Fibroblast of pulmonary artery (primary cell): ENCODE results near the gene NRBP1.

ENCODE experiments used
- DNase-seq: peaks from one replicate; pipeline ENCODE4 v3.0.0-alpha.2; 2010; ENCODE audit warnings: low read depth
- H3K4me3 ChIP-seq: replicated peaks from 2 replicates; pipeline ENCODE4 v1.5.1; 2011; ENCODE audit warnings: low read depth, mild to moderate bottlenecking, control low read depth, low read length, moderate library complexity
- TF ChIP-seq, protein P1 (sequence below): IDR thresholded peaks from 2 replicates; pipeline ENCODE4 v1.5.1; 2011; ENCODE audit warnings: mild to moderate bottlenecking, control low read depth, low read length, inconsistent platforms; ENCODE audit errors: missing control alignments

NRBP1 gene

DNA sequence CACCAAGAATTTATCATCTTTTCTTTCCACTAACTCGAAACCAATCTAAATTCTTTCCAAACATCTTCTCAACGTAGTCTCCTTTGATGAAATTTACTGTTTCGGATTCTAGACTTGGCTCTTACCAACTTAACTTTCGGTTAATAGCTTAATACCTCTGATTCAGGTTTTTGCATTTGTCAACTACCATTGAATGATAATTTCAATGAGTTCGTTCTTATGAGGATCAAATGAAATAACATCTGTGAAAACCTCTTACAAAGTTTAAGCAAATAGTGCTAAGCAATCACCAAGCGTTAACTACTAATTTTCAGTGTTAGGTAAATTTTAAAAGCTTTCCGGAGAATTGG is 593 bp upstream of the NRBP1 start:
- TF ChIP-seq, protein P1, sequence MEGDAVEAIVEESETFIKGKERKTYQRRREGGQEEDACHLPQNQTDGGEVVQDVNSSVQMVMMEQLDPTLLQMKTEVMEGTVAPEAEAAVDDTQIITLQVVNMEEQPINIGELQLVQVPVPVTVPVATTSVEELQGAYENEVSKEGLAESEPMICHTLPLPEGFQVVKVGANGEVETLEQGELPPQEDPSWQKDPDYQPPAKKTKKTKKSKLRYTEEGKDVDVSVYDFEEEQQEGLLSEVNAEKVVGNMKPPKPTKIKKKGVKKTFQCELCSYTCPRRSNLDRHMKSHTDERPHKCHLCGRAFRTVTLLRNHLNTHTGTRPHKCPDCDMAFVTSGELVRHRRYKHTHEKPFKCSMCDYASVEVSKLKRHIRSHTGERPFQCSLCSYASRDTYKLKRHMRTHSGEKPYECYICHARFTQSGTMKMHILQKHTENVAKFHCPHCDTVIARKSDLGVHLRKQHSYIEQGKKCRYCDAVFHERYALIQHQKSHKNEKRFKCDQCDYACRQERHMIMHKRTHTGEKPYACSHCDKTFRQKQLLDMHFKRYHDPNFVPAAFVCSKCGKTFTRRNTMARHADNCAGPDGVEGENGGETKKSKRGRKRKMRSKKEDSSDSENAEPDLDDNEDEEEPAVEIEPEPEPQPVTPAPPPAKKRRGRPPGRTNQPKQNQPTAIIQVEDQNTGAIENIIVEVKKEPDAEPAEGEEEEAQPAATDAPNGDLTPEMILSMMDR, result no peak
- DNase-seq, result no peak
- H3K4me3 ChIP-seq, result peak overlapping the region; percentile 86

DNA sequence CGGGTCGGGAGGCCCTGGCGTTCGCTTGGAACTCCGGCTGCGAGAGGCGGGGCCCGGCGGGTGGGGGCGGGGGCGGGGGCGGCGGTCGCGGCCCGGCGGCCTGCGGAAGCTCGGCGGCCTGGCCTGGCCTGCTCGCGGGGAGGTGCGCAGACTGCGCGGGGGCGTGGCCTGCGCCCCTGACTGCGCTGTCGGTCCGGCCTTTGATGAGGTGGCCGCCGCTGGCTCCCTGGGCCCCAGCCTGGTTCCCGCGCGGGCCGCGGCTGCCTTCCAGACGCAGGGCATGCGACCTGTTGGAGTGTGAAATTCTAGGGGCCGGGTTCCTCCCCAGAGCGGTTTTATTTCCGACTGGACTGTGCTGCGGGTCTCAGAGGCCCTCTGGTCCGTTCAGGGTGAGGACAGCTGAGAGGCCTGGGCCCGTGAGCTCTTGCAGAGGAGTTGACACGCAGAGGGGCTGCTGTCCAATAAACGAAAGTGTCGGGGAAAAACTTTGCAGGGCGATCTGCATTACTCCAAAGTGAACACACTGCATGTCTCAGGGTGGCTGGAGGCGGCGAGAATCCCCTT is 629 bp downstream of the NRBP1 start:
- peak overlapping the region; percentile 86 for H3K4me3 ChIP-seq
- TF ChIP-seq, protein P1, result no peak
- peak; percentile 85 for DNase-seq

DNA sequence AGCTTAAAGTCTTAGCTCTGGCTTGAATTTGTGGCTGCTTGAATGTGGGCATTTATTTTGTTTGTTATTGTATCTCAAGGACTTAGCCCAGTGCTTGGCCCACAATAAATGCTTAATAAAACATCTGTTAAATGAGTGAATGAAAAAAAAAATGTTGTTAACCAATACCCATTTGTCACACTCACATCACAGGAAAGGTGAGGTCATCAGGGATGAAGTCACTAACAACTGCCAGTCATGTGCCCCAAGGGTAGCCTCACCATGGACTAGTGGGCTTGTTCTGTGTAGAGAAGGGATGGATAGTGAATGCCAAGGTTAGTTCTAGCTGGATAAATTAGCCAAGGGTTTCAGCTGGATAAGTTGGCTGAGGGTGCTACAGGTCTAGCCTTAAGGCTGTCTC is 3.0 kb downstream of the NRBP1 start:
- H3K4me3 ChIP-seq, result no peak overlapping the region
- TF ChIP-seq, protein P1, result no peak
- peak; percentile 52 for DNase-seq

DNA sequence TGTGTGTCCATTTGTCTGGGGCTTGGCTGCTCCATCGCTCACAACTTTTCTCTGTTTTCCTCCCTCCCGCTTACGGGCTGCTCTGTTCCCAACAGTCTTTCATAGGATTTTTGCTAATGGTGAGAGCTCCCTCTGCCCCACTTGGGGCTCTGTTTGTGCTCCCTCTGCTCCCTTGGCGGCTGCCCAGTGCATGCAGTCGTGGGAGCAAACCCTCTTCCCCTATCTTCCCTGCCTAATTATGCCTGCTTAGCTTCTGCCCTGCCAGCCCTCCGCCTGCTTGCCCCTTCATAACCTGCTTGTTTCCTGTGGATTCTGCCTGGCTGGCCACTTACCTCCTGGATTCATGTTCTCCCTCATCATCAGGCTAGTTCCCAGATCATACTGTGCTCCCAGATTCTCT is 7.2 kb downstream of the NRBP1 start:
- TF ChIP-seq, protein P1, result no peak
- H3K4me3 ChIP-seq, result no peak overlapping the region
- DNase-seq, result no peak

DNA sequence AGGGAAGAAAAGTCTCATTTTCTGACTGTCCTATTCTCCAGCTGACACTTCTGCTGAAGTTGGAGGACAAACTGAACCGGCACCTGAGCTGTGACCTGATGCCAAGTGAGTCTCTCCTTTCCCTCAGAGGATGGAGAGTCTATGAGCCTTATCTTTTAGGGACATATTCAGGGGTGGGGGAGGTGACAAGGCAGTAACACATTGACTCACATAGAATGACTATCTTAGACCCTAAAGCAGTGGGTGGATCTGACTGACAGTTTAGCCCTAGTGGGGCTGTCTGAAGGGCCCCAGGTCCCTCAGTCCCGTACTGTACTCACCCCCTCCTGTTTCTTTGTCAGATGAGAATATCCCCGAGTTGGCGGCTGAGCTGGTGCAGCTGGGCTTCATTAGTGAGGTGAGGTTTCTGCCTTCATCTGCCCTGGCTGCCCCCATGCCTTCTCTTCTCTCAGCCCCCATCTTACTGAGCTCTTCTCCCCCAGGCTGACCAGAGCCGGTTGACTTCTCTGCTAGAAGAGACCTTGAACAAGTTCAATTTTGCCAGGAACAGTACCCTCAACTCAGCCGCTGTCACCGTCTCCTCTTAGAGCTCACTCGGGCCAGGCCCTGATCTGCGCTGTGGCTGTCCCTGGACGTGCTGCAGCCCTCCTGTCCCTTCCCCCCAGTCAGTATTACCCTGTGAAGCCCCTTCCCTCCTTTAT is 12.9 kb downstream of the NRBP1 start:
- TF ChIP-seq, protein P1, result no peak
- no peak for DNase-seq
- H3K4me3 ChIP-seq, result no peak overlapping the region

DNA sequence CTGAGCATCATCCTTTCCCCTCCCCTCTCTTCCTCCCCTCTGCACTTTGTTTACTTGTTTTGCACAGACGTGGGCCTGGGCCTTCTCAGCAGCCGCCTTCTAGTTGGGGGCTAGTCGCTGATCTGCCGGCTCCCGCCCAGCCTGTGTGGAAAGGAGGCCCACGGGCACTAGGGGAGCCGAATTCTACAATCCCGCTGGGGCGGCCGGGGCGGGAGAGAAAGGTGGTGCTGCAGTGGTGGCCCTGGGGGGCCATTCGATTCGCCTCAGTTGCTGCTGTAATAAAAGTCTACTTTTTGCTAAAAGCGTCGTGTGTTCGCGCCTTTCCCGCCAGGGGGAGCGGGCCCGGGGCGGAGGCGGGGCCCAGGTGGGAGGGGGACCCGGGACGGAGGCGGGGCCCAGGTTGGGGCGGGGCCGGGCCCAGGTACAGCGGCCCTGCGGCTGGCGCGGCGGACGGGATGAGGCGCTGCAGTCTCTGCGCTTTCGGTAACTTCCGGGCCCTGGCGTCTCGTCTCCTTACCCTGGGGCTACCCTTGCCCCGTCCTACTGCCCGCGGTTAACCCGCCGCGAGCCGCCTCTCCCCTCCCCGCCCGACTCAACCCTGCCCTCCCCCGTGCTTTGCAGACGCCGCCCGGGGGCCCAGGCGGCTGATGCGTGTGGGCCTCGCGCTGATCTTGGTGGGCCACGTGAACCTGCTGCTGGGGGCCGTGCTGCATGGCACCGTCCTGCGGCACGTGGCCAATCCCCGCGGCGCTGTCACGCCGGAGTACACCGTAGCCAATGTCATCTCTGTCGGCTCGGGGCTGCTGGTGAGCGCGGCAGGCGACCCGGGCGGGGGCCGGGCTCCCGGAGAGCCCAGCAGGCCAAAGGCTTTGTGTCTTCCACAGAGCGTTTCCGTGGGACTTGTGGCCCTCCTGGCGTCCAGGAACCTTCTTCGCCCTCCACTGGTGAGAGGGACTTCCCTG is 13.8 kb downstream of the NRBP1 start, which contains the start of gene KRTCAP3:
Gene KRTCAP3, plus strand, starts transcription at position 424 of the 962 bp plus-strand sequence. Its CDS starts 32 bp downstream, at position 456.
- TF ChIP-seq, protein P1, result no peak
- no peak within 1 kb of the TSS for H3K4me3 ChIP-seq
- no peak for DNase-seq
